Testis (tissue), 2 donors: ENCODE data around the gene AGAP1.

Experiments used
- CTCF ChIP-seq, 3 experiments: fragments of 450-650 bp in 2 of 3; fragments of 200-600 bp in 1 of 3; sonication (generic) in 1 of 3; IDR thresholded peaks; one replicate each; pipeline ENCODE4 v1.5.1; 2016 to 2019; ENCODE audit warnings: antibody characterized with exemption in 3 of 3, mild to moderate bottlenecking in 2 of 3, moderate library complexity in 1 of 3
- POLR2A ChIP-seq: fragments of 450-650 bp; IDR thresholded peaks from one replicate; pipeline ENCODE4 v1.6.1; 2017; ENCODE audit warnings: antibody characterized with exemption, mild to moderate bottlenecking, moderate library complexity

GRCh38 chr2:235834781-235835180, 340.9 kb downstream of the AGAP1 start:
- TF ChIP-seq POLR2A (no peak), CTCF (IDR thresholded peaks at IDR 0.05) (no peak)
